ENCODE results near the gene YARS1. TPM values are rescaled to one million over a fixed set of nuclear protein-coding genes. Genes with fewer than 3 reads are reported as not detected.

YARS1 gene
- total and polyA plus RNA-seq, 7 experiments from 2014 or later, result 48.6 to 175 (median 85.4) TPM

GRCh38 chr1:32736812-32737791 is 80.1 kb downstream of the YARS1 start:
- H3K27ac ChIP-seq (ENCODE audit: low read depth, low read length), result no peak overlapping the region
- Mint-ChIP-seq H3K4me1 (peaks cover 0 to 3% (median 0%) of the 10 kb centered on the region in 7 donors), H3K36me3 (no peaks in the 10 kb centered on the region), H3K27me3 (peaks cover 3 to 25% (median 11%) of the 10 kb centered on the region in 5 donors), H3K27ac (peak overlapping the region in 1 of 9 donors; percentile 35), H3K4me3 (no peak overlapping the region), H3K9me3 (no peaks in the 10 kb centered on the region)
- intact Hi-C loops (cut with micrococcal nuclease), result no loop called here
- no peak overlapping the region for H3K4me3 ChIP-seq (ENCODE audit: low read length)
- H3K27me3 ChIP-seq (ENCODE audit: control insufficient read depth in 2 of 2, insufficient read depth in 2 of 2, low read length in 2 of 2), result peaks cover 0 to 14% of the 10 kb centered on the region in 2 donors
- DNase-seq (no peak), ATAC-seq (no peak)
- no peaks in the 10 kb centered on the region for H3K4me1 ChIP-seq (ENCODE audit: control insufficient read depth in 2 of 2, insufficient read depth in 2 of 2, low read length in 2 of 2)
- H3K9me3 ChIP-seq (ENCODE audit: control insufficient read depth in 2 of 3, low read length in 3 of 3), result no peaks in the 10 kb centered on the region
- CTCF ChIA-PET, result interaction anchor here (0.7 kb wide), 1 partner anchor 326 kb away, joined by 3 read pairs; no protein-coding TSS in a partner anchor
- no peaks in the 10 kb centered on the region for H3K36me3 ChIP-seq (ENCODE audit: control insufficient read depth in 2 of 3, insufficient read depth in 3 of 3, low read length in 3 of 3)
- POLR2A ChIA-PET, result no interaction called here

- Mint-ChIP-seq H3K4me3 (no peak overlapping the region), H3K4me1 (peaks cover 2 to 10% (median 8%) of the 10 kb centered on the region in 7 donors), H3K36me3 (no peaks in the 10 kb centered on the region), H3K27ac (peak overlapping the region in 1 of 9 donors; percentile 60), H3K9me3 (no peaks in the 10 kb centered on the region), H3K27me3 (peaks cover 0 to 13% (median 4%) of the 10 kb centered on the region in 5 donors)
- Histone ChIP-seq H3K4me3 (ENCODE audit: low read length) (no peak overlapping the region), H3K9me3 (ENCODE audit: control insufficient read depth in 2 of 3, low read length in 3 of 3) (no peaks in the 10 kb centered on the region), H3K36me3 (ENCODE audit: control insufficient read depth in 2 of 3, insufficient read depth in 3 of 3, low read length in 3 of 3) (no peaks in the 10 kb centered on the region), H3K27ac (ENCODE audit: low read depth, low read length) (no peak overlapping the region), H3K4me1 (ENCODE audit: control insufficient read depth in 2 of 2, insufficient read depth in 2 of 2, low read length in 2 of 2) (peaks cover 0 to 3% of the 10 kb centered on the region in 2 donors), H3K27me3 (ENCODE audit: control insufficient read depth in 2 of 2, insufficient read depth in 2 of 2, low read length in 2 of 2) (no peaks in the 10 kb centered on the region)
- CTCF ChIA-PET, result interaction anchor here (1.7 kb wide), 1 partner anchor 21 kb away, joined by 3 read pairs; no protein-coding TSS in a partner anchor
- POLR2A ChIA-PET, result no interaction called here
- DNase-seq (no peak), ATAC-seq (no peak)
- intact Hi-C loops (cut with micrococcal nuclease), result no loop called here
These were observed 83.4 kb downstream of the YARS1 start for GRCh38 chr1:32733582-32734321.

GRCh38 chr1:32729254-32730046 is 87.7 kb downstream of the YARS1 start:
- no peak overlapping the region for H3K27ac ChIP-seq (ENCODE audit: low read depth, low read length)
- H3K4me1 Mint-ChIP-seq, result peaks cover 8 to 23% (median 14%) of the 10 kb centered on the region in 7 donors
- H3K4me3 Mint-ChIP-seq, result no peak overlapping the region
- H3K36me3 ChIP-seq (ENCODE audit: control insufficient read depth in 2 of 3, insufficient read depth in 3 of 3, low read length in 3 of 3), result no peaks in the 10 kb centered on the region
- intact Hi-C loops (cut with micrococcal nuclease), result no loop called here
- H3K9me3 Mint-ChIP-seq, result peaks cover 0 to 2% (median 0%) of the 10 kb centered on the region in 11 donors
- ChIA-PET CTCF (no interaction called here), POLR2A (no interaction called here)
- peaks cover 0 to 5% (median 0%) of the 10 kb centered on the region in 5 donors for H3K27me3 Mint-ChIP-seq
- peaks cover 0 to 3% of the 10 kb centered on the region in 2 donors for H3K4me1 ChIP-seq (ENCODE audit: control insufficient read depth in 2 of 2, insufficient read depth in 2 of 2, low read length in 2 of 2)
- H3K9me3 ChIP-seq (ENCODE audit: control insufficient read depth in 2 of 3, low read length in 3 of 3), result no peaks in the 10 kb centered on the region
- H3K27ac Mint-ChIP-seq, result no peak overlapping the region
- no peak for DNase-seq
- H3K36me3 Mint-ChIP-seq, result peaks cover 0 to 1% (median 0%) of the 10 kb centered on the region in 5 donors
- no peak overlapping the region for H3K4me3 ChIP-seq (ENCODE audit: low read length)
- no peaks in the 10 kb centered on the region for H3K27me3 ChIP-seq (ENCODE audit: control insufficient read depth in 2 of 2, insufficient read depth in 2 of 2, low read length in 2 of 2)
- no peak for ATAC-seq

GRCh38 chr1:32728413-32729077 is 88.6 kb downstream of the YARS1 start:
- Mint-ChIP-seq H3K36me3 (peaks cover 0 to 1% (median 0%) of the 10 kb centered on the region in 5 donors), H3K4me1 (peaks cover 8 to 24% (median 14%) of the 10 kb centered on the region in 7 donors), H3K4me3 (no peak overlapping the region), H3K9me3 (peaks cover 0 to 2% (median 0%) of the 10 kb centered on the region in 11 donors), H3K27me3 (peaks cover 0 to 5% (median 0%) of the 10 kb centered on the region in 5 donors), H3K27ac (peak overlapping the region in 1 of 9 donors; percentile 67)
- peaks cover 0 to 3% of the 10 kb centered on the region in 2 donors for H3K4me1 ChIP-seq (ENCODE audit: control insufficient read depth in 2 of 2, insufficient read depth in 2 of 2, low read length in 2 of 2)
- intact Hi-C loops (cut with micrococcal nuclease), result no loop called here
- ChIA-PET CTCF (interaction anchor here (0.6 to 0.9 kb wide), 5 partner anchors 11 to 110 kb away, joined by 3 to 4 read pairs (median 3); no protein-coding TSS in a partner anchor), POLR2A (no interaction called here)
- no peaks in the 10 kb centered on the region for H3K27me3 ChIP-seq (ENCODE audit: control insufficient read depth in 2 of 2, insufficient read depth in 2 of 2, low read length in 2 of 2)
- no peaks in the 10 kb centered on the region for H3K36me3 ChIP-seq (ENCODE audit: control insufficient read depth in 2 of 3, insufficient read depth in 3 of 3, low read length in 3 of 3)
- H3K4me3 ChIP-seq (ENCODE audit: low read length), result no peak overlapping the region
- H3K9me3 ChIP-seq (ENCODE audit: control insufficient read depth in 2 of 3, low read length in 3 of 3), result no peaks in the 10 kb centered on the region
- ATAC-seq, result no peak
- DNase-seq, result no peak
- no peak overlapping the region for H3K27ac ChIP-seq (ENCODE audit: low read depth, low read length)

DNA sequence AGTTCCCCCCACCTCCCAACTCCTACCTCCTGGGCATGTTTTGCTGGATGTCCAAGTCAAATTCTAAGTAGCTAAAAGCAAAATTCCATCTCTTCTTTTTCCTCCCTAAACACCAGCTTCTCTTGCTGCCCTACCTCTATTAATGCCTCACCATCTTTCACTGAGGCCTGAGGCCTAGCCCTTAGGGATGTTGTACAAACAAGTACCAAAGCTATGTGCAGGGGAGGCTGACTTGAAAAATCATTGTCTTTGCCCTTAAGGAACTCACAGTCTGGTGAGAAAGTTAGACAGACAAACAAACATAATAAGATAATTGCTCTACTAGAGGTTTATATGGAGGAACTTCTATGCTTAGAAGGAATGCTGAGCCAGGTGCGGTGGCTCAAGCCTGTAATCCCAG is 89.3 kb downstream of the YARS1 start:
- DNase-seq, result no peak
- no peaks in the 10 kb centered on the region for H3K9me3 ChIP-seq (ENCODE audit: control insufficient read depth in 2 of 3, low read length in 3 of 3)
- peaks cover 0 to 7% (median 0%) of the 10 kb centered on the region in 5 donors for H3K27me3 Mint-ChIP-seq
- ChIA-PET CTCF (interaction anchor here (0.6 to 0.9 kb wide), 4 partner anchors 15 to 109 kb away, joined by 3 to 4 read pairs (median 3); no protein-coding TSS in a partner anchor), POLR2A (no interaction called here)
- no peaks in the 10 kb centered on the region for H3K27me3 ChIP-seq (ENCODE audit: control insufficient read depth in 2 of 2, insufficient read depth in 2 of 2, low read length in 2 of 2)
- H3K36me3 Mint-ChIP-seq, result peaks cover 0 to 1% (median 0%) of the 10 kb centered on the region in 5 donors
- no peak overlapping the region for H3K4me3 Mint-ChIP-seq
- H3K27ac Mint-ChIP-seq, result no peak overlapping the region
- H3K9me3 Mint-ChIP-seq, result peaks cover 0 to 2% (median 0%) of the 10 kb centered on the region in 11 donors
- no peak overlapping the region for H3K27ac ChIP-seq (ENCODE audit: low read depth, low read length)
- H3K4me1 Mint-ChIP-seq, result peaks cover 8 to 24% (median 14%) of the 10 kb centered on the region in 7 donors
- no peak overlapping the region for H3K4me3 ChIP-seq (ENCODE audit: low read length)
- no peaks in the 10 kb centered on the region for H3K36me3 ChIP-seq (ENCODE audit: control insufficient read depth in 2 of 3, insufficient read depth in 3 of 3, low read length in 3 of 3)
- H3K4me1 ChIP-seq (ENCODE audit: control insufficient read depth in 2 of 2, insufficient read depth in 2 of 2, low read length in 2 of 2), result peaks cover 0 to 3% of the 10 kb centered on the region in 2 donors
- ATAC-seq, result no peak
- intact Hi-C loops (cut with micrococcal nuclease), result no loop called here

Data from naive thymus-derived CD4-positive, alpha-beta T cell (primary cell).